NCI-H2029 (cell line): ENCODE data around the gene ABI3.
A peak's percentile ranks its signal among the peaks of the same experiment; 100 is the strongest.

Experiments
- DNase-seq: peaks from one replicate; lab custom pipeline; 2025; lab: John Stamatoyannopoulos, UW

The ABI3 gene

GRCh38 chr17:49225554-49226236 lies 15.2 kb downstream of the ABI3 start:
- DNase-seq, result no peak

GRCh38 chr17:49226771-49227435 lies 16.4 kb downstream of the ABI3 start:
- DNase-seq, result no peak

DNA sequence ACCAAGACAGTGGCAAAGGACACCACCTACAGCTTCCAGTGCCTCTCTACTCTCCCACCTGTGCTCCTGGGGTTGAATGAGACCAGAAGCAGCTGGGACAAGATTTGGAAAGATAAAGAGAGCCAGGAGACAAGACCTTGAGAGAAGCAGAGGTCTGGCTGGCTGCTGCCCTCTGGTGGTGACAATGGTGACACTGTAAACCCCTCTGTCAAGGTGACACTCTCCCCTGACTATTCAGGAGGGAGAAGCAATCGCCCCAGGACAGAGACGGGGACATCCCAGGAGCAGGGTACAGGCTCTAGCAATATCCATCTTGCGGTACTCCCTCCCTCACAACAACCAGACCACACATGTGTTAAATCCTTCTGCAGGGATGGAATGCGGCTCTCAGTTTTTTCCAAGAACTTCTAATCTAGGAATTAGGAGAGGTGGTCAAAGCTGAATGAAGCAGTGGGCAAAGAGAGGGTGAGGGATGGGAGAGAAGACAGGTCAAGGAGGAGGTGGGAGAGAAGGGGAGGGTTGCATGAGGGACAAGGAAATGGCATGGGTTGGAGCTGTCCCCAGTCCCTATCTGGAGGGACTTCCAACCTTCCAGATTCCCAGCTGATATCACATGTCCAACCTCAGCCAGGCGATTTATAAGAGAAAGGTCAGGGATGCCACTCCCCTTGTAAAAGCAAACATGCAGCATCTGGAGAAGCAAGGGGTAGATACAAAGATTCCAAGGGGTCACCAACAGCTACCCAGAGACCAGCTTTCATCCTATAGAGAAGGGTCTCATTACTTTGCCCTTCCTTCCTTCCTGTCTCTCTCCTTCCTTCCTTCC lies 17.1 kb downstream of the ABI3 start:
- DNase-seq, result peak; percentile 42

- DNase-seq, result no peak
Observed at GRCh38 chr17:49229076-49229804, 18.7 kb downstream of the ABI3 start.

GRCh38 chr17:49229805-49230600 lies 19.5 kb downstream of the ABI3 start:
- no peak for DNase-seq

GRCh38 chr17:49230636-49231562 lies 20.4 kb downstream of the ABI3 start, which contains the start of gene PHOSPHO1:
Gene PHOSPHO1 (minus strand): TSS chr17:49230787. CDS start chr17:49226691, 4,096 bp downstream.
- DNase-seq, result peak; percentile 43

DNA sequence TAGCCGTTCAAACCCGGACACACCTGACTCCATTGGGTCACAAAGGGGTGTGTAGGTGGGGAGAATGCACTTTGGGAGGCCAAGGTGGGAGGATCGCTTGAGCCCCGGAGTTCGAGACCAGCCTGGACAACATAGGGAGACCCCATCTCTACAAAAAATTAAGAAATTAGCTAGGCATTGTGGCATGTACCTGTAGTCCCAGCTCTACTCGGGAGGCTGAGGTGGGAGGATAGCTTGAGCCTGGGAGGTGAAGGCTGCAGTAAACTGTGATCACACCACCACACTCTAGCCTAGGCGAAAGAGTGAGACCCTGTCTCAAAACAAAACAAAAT lies 21.0 kb downstream of the ABI3 start:
- no peak for DNase-seq

GRCh38 chr17:49234509-49235080 lies 24.1 kb downstream of the ABI3 start:
- no peak for DNase-seq

GRCh38 chr17:49235896-49236295 lies 25.4 kb downstream of the ABI3 start:
- DNase-seq, result no peak

GRCh38 chr17:49239963-49240362 lies 29.5 kb downstream of the ABI3 start:
- DNase-seq, result no peak

- DNase-seq, result no peak
Observed at GRCh38 chr17:49240619-49241018, 30.1 kb downstream of the ABI3 start.

- DNase-seq, result no peak
Observed at GRCh38 chr17:49241040-49241439, 30.5 kb downstream of the ABI3 start.

GRCh38 chr17:49241692-49242397 lies 31.3 kb downstream of the ABI3 start:
- no peak for DNase-seq

- no peak for DNase-seq
Observed at GRCh38 chr17:49242813-49243212, 32.3 kb downstream of the ABI3 start.

- DNase-seq, result no peak
Observed at GRCh38 chr17:49244839-49245238, 34.3 kb downstream of the ABI3 start.

GRCh38 chr17:49247944-49248343 lies 37.4 kb downstream of the ABI3 start:
- DNase-seq, result no peak

GRCh38 chr17:49249292-49249794 lies 38.8 kb downstream of the ABI3 start:
- no peak for DNase-seq

GRCh38 chr17:49249890-49250522 lies 39.5 kb downstream of the ABI3 start:
- DNase-seq, result no peak
